Astrocyte (in vitro differentiated cells and primary cell): ENCODE results near the gene KPNA6.

Experiments used
- EZH2 ChIP-seq: IDR thresholded peaks from 2 replicates; pipeline ENCODE4 v1.6.1; 2012; ENCODE audit warnings: mild to moderate bottlenecking, low read length, inconsistent platforms; ENCODE audit not compliant: insufficient read depth
- TF ChIP-seq, protein P1 (sequence below): IDR thresholded peaks from 2 replicates; pipeline ENCODE4 v1.5.1; 2011; ENCODE audit warnings: low read depth, mild to moderate bottlenecking, inconsistent platforms, low read length, moderate library complexity; ENCODE audit not compliant: insufficient read depth

DNA sequence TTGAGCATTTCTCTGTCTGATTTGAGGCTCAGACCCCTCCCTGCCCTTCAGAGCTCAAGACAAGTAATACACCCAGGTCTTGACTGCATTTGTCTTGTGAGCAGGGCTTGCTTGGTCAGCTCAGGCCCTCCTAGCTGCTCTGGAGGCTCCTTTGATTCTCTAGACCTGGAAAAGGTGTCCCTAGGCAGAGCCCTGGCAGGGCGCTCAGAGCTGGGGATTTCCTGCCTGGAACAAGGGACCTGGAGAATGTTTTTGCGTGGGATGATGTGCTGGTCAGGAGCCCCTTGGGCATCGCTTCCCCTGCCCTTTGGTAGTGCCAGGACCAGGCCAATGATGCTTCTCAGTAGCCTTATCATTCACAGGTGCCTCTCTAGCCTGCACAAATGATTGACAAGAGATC is 87.7 kb downstream of the KPNA6 start:
- TF ChIP-seq, protein P1, sequence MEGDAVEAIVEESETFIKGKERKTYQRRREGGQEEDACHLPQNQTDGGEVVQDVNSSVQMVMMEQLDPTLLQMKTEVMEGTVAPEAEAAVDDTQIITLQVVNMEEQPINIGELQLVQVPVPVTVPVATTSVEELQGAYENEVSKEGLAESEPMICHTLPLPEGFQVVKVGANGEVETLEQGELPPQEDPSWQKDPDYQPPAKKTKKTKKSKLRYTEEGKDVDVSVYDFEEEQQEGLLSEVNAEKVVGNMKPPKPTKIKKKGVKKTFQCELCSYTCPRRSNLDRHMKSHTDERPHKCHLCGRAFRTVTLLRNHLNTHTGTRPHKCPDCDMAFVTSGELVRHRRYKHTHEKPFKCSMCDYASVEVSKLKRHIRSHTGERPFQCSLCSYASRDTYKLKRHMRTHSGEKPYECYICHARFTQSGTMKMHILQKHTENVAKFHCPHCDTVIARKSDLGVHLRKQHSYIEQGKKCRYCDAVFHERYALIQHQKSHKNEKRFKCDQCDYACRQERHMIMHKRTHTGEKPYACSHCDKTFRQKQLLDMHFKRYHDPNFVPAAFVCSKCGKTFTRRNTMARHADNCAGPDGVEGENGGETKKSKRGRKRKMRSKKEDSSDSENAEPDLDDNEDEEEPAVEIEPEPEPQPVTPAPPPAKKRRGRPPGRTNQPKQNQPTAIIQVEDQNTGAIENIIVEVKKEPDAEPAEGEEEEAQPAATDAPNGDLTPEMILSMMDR, result no peak
- TF ChIP-seq EZH2, result no peak
